NCI-H2227 (cell line): ENCODE measurements around the gene FGF6.

ENCODE experiments used
- DNase-seq: peaks from one replicate; lab custom pipeline; 2025; ENCODE audit not compliant: unreplicated experiment; lab: John Stamatoyannopoulos, UW

The FGF6 gene

DNA sequence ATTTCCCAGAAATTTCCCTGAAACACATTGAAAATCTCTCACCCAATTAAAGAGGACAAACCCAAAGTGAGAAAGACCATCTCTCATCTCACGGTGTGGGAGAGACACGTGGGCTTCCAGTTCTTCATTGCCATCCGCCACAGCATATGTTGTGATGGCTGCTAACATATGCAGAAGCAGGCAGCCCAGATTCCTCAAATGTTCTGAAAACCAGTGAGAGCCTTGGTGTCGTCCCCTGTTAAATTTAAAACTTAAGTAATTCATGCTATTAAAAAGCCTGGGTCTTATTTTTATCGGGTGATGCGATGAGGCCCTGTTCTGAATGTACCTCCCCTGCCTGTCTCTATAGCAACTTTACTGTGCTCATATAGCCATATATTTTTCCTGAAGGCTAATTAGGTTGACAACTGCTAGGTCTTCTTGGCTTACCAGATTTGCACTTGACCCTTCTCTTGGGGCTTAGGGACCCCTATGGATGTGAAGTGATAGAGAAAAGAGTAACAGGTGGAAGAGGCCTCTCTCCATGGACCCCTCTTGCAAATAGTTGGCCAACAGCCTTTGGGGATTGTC is 2.8 kb upstream of the FGF6 start:
- no peak for DNase-seq

DNA sequence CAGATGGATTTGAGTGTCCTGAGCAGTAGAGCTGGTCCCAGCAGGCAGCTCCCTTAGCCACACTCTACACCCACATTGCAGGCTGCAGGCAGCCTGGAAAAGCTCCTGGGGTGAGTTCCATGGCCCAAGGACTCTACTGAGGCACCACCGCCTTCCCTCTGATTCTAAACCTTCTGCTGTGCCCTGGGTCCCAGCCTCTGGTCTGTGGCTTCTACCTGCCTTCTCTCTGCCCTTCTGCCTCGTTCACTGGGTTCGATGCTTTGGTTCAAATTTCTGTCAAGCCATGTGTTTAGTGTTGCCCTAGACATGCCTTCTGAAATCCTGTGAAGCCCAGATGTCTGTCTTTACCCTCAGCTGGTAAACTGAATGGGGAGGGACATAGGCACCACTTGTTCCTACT is 1.5 kb upstream of the FGF6 start:
- DNase-seq: no peak

DNA sequence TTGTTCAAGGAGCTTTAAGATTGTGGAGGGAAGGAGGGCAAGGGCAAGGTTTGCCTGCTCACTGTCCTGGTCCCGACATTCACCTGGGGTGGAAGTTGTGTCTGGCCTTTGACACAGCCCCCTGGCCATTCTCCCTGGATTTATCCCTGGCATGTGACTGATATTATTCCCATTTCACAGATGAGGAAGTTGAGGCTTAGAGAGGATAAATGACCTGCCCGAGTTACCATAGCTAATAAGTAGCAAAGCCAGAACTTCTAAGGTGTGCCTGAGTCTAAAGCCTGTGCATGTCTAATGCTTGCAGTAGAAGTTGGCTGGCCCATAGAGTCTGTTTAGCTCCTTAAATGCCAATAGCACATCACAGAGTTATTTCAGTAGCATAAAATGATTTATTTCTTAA is 720 bp upstream of the FGF6 start:
- DNase-seq: no peak

DNA sequence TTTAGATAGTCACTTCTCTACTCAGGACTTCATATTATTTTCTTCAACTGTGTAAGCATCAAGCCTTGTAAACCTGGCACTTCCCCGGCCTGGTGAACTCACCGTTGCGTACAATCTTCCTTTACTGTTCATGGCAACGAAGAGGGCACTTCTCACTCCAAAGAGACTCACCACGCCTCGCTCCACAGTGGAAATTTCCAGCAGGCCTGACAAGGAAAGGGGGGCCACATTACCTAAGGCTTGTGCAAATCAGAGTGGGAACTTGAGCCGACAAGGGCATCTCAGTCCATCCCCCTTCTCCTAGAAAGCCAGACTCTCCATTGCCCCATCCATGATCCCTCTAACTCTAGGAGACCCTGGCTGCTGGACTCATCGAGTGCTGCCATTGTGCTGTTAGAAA is 1.6 kb downstream of the FGF6 start:
- DNase-seq: no peak

DNA sequence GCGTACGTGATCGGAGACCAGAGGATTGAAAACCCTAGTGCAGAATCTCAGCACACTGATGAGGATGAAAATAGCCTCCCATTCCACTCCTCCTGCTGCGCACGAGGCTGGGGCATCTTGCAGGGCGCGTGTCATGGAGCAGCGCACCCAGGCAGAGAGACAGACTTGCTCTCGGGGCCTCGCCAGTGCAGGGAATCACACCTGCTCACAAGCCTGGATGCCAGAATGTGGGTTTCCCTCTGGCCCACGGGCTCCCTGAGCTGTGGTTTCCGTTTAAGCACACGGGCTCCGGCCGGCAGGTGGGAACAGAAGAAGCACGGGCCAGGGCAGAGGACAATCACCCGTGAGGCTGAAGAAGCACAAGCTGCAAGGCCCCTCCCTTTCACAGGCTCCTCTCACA is 2.0 kb downstream of the FGF6 start:
- DNase-seq: no peak

DNA sequence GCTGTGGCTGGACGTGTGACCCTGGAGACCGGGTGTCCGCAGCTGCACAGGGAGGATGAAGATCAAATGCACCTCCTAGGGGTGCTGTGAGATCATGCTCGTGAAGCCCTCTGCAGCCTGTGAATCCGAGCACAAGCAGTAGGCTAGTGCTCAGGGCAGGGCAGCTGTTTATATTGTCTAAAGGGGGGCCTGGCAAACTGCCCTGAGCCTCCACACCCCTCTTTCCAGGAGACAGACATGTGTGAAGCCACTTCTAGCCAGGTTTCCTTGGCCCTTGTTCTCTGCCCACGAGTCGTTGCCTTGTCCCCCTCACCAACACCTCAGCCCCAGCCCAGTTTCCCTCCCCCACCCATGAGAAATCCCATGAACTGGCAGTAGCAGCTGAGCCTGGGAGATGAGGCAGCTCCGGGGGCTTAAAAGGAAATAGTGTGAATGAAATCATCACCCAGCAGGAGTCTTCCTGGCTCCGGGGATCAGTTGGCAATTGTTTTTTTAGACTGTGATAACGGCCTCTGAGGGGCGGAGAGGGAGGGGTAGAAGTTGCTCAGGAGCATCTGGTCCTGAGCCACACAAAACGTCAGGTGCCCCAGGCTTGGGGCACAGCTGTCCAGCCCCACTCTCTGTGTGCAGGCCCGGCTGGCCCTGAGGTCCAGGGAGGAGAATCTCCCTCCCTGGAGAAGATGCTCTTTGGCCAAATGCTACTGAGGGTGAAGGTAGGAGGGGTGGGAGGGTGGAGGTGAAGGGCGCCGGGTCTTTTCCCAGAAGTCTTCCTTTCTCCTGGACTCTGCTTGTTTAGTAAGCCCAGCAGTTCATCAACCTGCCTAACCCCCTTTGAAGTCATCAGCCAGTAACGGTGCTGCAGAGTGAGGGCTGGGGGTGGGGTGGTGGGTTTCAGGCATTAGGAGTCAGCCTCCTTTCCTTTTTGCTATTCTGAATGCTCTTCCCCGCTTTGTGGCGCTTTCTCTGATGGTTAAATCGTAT is 4.0 kb downstream of the FGF6 start:
- DNase-seq: peak; percentile 16

DNA sequence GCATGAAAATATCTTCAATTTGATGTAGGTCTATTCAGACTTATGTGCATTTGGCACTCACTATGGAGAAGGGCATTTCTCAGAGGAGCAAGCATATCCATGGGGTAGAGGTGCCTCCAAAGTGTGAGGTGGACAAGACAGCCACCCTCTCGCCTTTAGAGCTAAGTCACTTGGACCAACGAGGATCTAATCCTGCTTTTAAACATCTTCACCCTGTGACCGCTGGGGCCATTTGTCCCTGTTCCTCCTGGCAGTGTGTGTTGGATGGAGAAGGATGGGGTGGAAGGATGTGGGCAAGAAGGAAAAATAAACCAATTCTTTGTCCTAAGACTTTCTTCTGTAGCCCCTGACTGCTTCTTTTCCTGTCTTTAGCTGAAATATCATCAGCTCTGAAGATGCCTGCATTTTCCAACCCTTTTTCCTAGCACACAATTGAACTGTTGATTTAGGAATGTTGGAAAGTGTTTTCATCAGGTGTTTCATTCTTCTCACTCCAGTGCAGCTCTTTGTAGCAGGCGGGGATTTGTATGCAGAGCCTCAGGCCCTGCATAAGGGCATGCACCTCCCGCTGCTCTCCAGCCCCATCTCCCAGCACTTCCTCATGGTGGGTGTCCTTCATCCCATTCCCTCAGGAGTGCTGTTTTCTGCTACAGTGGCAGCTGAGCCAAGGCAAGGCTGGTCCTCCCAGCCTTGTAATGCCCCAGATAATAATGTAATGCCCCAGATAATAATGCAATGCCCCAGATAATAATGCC is 5.3 kb downstream of the FGF6 start:
- no peak for DNase-seq

DNA sequence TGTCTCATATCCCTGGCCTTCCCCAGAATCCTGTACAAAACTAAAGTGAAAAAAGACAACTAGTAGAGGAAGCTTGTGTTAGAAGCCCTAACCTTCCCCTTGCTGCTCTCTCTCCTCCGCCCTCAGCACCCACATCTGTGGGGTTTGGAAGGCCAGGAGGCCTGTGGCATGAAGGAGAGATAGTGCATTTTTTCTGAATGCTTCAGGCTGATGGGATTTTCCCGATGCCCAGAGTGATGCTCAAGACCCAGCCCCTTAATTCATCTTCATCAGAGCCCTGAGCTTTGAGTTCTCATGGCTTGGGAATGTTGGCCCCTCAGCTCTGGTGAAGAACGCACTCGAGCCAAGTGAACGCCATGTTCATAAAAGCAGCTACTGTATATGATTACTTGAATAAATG is 5.9 kb downstream of the FGF6 start:
- no peak for DNase-seq

DNA sequence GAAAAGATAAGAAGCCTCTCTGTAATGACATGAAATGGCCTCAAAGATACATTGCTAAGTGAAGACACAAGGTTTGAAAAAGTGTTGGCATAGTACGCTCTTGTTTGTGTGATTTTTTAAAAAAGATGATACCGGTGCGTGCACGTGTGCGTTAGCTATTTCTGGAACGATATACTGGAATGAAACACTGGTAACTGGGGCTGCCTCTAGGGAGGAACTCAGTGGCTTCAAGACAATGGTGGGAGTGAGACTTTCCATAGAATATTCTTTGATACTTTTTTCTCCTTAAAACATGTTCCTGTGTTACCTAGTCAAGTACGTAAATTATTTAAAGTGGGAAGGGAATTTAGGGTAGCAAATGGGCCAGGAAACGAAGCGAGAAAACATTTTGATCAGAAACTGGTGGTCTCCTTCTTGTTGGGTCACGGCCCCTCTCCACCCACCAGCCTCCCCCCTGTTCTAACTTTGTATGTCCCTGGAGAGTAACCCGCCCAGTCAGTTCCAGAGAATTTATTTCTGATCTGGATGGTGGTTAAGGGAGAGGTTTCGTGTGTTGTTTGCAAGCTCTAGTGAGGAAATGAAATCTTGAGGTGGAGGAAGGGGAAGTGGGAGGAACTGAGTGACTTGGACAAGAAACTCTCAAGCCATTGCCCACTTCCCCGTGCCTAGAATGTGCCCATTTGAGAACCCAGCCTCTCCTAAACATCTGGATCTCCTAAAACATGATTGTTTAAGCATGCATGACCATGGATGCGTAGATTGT is 6.6 kb downstream of the FGF6 start:
- DNase-seq: no peak

DNA sequence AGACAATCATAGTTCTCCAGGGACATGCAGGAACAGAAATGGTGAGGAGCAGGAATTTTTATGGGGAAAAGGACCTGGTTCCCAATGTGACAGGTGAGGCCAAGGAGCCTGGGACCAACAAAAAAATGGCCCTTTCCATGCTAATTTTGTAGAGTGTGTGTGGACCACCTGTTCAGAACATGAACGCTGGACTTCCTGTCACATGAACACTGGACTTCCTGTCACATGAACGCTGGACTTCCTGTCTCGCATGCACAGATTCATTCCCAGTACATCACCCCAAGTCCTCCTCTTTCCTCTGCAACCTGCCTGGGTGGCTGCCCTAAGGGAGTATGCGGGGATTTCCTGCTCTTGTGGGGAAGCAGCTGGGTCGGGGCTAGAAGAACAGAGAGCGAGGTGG is 10.1 kb downstream of the FGF6 start:
- no peak for DNase-seq

DNA sequence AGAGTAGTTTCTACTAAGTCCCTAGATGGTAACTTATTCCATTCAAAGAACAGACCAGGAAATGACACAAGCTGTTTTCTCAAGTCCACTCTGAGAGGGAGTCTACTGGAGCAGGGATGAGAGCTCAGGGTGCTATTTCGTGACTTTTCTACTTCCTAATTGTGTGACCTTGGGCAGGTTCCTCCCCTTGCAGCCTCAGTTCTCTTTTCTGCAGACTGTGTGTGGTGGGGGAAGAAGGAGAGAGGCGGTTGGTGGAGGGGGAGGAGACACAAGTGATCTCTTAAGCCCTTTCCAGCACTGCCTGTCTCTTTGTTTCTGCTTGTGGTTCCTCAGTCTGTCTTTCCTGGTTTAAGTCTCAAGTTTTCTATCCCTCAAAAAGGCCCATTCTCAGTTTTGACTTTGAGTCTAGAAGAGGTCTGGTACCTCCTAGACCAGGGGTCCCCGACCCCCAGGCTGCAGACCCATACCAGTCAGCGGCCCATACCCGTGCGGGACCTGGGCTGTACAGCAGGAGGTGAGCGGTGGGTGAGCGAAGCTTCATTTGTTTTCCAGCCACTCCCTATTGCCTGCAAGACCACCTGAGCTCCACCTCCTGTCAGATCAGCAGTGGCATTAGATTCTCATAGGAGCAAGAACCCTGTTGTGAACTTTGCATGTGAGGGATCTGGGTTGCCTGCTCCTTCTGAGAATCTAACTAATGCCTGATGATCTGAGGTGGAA is 10.7 kb downstream of the FGF6 start:
- DNase-seq: no peak

DNA sequence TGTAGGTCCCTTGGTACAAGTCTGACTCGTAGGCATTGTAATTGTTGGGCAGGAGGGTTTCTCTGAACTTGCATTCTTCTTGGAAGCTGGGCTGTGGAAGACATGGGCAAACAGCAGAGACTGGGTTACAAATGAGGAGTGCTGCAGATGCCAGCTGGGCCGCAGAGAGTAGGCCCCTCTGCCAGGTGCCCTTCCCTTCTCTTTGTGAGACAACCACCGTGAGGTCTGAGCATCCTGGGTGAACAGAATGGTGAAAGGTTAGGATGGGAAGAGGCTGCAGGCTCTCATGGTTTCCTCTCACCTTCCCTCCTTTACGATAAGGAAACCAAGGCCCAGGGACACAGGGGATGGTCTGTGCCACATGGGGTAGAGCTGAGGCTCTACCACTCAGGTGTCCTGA is 11.3 kb downstream of the FGF6 start:
- DNase-seq: no peak

DNA sequence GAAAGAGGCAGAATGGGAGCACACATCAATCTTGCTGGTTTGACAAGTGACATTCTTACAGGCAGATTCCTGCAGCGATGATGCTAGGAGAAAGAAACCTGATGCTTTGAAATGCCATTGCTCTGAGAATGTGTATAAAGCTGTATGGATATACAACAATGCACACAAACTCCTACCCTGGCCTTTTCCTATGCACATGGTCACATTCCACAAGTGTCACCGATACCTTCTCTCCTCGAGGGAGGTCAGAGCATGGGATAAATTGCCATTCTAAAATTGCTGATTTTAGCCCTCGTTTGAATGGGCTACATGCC is 11.9 kb downstream of the FGF6 start:
- DNase-seq: no peak

DNA sequence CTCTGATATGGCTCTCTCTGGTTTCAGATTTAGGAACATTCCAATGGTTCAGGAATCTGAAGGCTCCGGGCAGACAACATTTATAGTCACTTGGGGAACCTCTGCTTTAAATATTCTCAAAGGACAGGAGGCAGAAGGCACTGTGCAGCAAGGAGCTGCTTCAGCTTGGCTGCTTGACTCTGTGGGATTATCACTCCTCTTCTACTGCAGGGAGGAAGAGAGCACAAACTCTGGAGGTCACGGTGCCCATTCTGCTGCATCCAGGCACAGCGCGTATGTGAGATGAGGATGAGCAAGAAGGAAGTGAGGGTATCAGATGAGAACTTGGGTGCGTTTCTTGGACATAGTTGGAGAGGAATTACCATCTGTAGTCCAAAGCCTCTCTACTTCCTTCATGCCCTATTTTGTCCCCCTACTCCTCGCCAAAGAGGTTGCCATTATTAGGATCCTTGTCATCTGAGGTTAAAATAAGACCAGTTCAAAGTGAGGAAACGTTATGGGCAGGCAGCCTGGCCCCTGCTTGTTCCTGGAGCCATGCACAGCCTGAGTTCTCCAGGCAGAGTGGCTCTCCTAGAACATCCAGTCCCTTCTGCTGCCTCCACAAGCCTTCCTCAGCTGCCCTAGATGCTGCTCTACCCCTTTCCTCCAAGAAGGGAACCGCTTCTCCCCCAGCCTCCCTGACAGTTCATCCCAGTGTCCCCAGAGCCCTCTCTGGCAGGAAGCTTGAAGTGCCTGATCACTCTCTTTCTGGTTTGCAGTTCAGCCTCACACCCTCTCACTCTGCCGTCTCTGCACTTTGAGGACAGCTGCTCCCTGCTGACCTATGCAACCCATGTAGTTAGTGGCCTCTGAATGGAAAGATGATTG is 12.5 kb downstream of the FGF6 start:
- DNase-seq: peak; percentile 64

DNA sequence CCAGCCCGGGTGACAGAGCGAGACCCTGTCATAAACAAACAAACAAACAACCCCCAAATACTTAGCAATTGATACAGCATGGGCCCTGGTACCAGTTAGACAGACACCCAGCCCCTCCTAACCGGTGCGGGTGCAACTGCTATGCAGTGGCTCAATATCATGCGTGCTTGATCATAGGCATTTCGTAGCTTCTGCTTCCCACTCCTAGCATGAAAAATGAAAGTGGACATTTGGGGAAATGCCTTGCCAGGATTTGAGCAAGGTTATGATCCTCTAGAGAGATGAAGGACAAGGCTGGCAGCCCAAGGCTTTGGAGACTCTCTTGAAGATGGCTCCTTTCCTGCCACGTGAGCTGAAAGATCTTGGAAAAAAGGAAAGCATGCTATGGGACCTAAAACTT is 13.7 kb downstream of the FGF6 start:
- DNase-seq: no peak

DNA sequence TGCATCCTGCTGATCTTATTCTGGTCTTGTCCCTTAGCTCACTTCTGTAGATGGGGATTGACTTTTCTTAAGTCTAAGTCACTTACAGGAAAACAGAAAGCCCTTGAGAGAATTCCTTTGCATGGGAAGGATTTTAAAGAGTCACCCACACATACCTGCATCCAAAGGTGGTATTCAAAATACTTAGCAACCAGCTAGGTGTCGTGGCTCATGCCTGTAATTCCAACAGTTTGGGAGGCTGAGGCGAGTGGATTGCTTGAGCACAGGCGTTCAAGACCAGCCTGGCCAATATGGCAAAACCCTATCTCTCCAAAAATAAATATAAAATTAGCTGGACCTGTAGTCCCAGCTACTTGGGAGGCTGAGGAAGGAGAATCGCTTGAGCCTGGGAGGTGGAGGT is 14.2 kb downstream of the FGF6 start:
- DNase-seq: no peak

DNA sequence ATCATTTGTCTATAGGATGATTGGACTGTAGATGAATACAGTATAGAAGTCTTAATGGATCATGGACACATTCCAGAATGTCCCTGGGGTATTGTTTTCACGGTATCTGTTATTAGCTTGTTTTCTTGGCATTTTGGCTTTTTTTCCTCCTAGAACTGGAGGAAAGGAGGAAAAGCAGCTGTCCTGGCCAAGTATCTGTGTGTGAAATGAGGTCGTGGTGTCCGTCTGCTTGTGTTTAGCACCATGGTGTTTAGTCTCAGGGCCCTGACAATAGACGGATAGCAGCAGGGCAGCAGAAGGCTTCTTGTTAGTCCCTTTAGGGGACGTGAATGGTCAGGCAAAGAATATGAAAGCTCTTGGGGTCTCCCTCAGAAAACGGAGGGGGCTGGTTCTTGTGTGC is 21.2 kb downstream of the FGF6 start:
- DNase-seq: no peak

DNA sequence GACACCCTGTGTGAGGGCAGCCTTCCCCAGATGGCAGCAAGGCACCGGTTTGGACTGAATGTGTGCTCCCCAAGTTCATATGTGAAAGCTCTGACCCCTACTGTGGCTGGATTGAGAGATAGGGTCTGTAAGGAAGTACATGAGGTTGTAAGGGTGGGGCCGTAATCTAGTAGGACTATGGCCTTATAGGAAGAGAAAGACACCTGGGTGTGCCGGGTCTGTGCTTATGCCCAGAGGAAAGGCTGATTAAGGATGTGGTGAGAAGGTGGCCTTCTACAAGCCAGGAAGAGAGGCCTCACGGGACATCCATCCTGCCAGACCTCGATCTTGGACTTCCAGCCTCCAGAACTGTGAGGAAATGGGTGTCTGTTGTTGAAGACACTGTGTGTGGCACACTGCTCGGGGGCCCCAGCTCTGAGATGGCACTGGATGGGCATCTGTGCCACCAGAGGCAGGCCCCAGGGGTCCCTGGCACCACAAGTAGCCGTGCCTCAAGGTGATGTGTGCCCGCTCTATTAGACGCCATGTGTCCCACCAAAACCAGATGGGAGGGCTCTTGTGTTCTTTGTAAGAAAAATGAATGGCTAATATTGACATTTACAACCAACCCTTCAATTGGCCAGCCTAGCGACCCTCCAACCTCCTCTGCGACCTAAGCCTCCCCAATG is 22.0 kb downstream of the FGF6 start:
- no peak for DNase-seq

DNA sequence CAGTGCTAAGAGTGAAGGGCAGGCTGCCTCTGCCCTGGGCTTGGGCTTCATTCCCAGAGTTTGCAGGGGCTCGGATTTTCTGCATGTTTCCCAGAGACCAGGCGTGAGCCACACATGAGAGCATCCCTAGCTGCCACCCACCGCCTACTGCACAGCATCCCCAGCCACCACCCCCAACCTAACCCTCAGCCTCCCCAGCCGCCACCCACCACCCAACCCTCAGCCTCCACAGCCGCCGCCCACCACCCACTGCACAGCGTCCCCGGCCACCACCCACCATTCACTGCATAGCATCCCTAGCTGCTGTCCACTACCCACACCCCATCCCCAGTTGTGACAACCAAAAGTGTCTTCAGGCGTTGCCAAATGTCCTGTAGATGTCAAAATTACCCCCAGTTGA is 22.6 kb downstream of the FGF6 start:
- no peak for DNase-seq
